Activated CD8-positive, alpha-beta memory T cell treated with anti-CD3 and anti-CD28 coated beads, Interleukin-2, amount 50 U/mL, for 4 hours (primary cell): Measurements from ENCODE around the gene CDK11A.
A peak's percentile ranks its signal among the peaks of the same experiment; 100 is the strongest.
"Not testable (repeated sequence)": the region's sequence is repeated elsewhere in the genome, so short reads cannot be mapped to it uniquely, and the experiment has no call there.

Source experiments
- DNase-seq: peaks from one replicate; pipeline ENCODE4 v3.0.0-alpha.2; 2020

Gene CDK11A

GRCh38 chr1:1753607-1754005 is 29.4 kb upstream of the CDK11A start:
- DNase-seq = no peak

GRCh38 chr1:1752636-1753606 is 28.8 kb upstream of the CDK11A start:
- DNase-seq = no peak

GRCh38 chr1:1752190-1752589 is 28.0 kb upstream of the CDK11A start:
- DNase-seq = no peak

GRCh38 chr1:1749941-1750340 is 25.8 kb upstream of the CDK11A start:
- not testable (repeated sequence) for DNase-seq

GRCh38 chr1:1748686-1749321 is 24.6 kb upstream of the CDK11A start:
- DNase-seq = no peak

- not testable (repeated sequence) for DNase-seq
These were observed 22.4 kb upstream of the CDK11A start for GRCh38 chr1:1746566-1746909.

GRCh38 chr1:1745651-1746565 is 21.8 kb upstream of the CDK11A start:
- peak; percentile 71 for DNase-seq

GRCh38 chr1:1742529-1742928 is 18.4 kb upstream of the CDK11A start:
- DNase-seq = not testable (repeated sequence)

GRCh38 chr1:1741013-1741412 is 16.9 kb upstream of the CDK11A start:
- DNase-seq = not testable (repeated sequence)

GRCh38 chr1:1738799-1739337 is 14.7 kb upstream of the CDK11A start:
- DNase-seq = not testable (repeated sequence)

- DNase-seq = not testable (repeated sequence)
These were observed 13.8 kb upstream of the CDK11A start for GRCh38 chr1:1737675-1738590.

- no peak for DNase-seq
These were observed 8.2 kb upstream of the CDK11A start for GRCh38 chr1:1732381-1732780.

- no peak for DNase-seq
These were observed 6.7 kb upstream of the CDK11A start for GRCh38 chr1:1730870-1731269.

GRCh38 chr1:1730230-1730629 is 6.1 kb upstream of the CDK11A start:
- DNase-seq = not testable (repeated sequence)

- DNase-seq = not testable (repeated sequence)
These were observed 5.1 kb upstream of the CDK11A start for GRCh38 chr1:1729116-1729816.

- not testable (repeated sequence) for DNase-seq
These were observed 4.3 kb upstream of the CDK11A start for GRCh38 chr1:1728308-1729005.

GRCh38 chr1:1727131-1727651 is 3.0 kb upstream of the CDK11A start:
- DNase-seq = not testable (repeated sequence)

GRCh38 chr1:1726088-1726487 is 1.9 kb upstream of the CDK11A start:
- DNase-seq = not testable (repeated sequence)

GRCh38 chr1:1721201-1721600 is 3.0 kb downstream of the CDK11A start:
- no peak for DNase-seq
